IMR-90 (cell line): Measurements from ENCODE around the gene GFRA4. TPM values are rescaled to one million over a fixed set of nuclear protein-coding genes. Genes with fewer than 3 reads are reported as not detected.

Source experiments
- ATAC-seq: fragments of 200-7000 bp; cut with Tn5 transposase; 2 replicates; pipeline ENCODE4 v1.9.1; 2020; ENCODE audit warnings: low read depth, mild to moderate bottlenecking, moderate library complexity
- BruUV-seq: library from RNA; stranded (reverse); fragments of 400-500 nt; replicated peaks from 2 replicates; lab custom pipeline; 2021; lab: Mats Ljungman, UMichigan
- CTCF ChIA-PET: fragments of 300-600 bp; formaldehyde crosslinking; extraction: SDS; loops from one replicate; lab custom pipeline; 2021; ENCODE audit warnings: antibody characterized with exemption; lab: Yijun Ruan, JAX
- POLR2A ChIA-PET: fragments of 300-600 bp; sonication (Branson Sonifier 250); formaldehyde crosslinking; loops from one replicate; lab custom pipeline; 2022; ENCODE audit warnings: antibody characterized with exemption; ENCODE audit not compliant: unreplicated experiment; lab: Charles Lee
- DNase-seq: peaks from one replicate; pipeline ENCODE4 v3.0.0; 2013
- H2AFZ ChIP-seq: replicated peaks from 2 replicates; pipeline ENCODE3; 2013; ENCODE audit warnings: low read length, mild to moderate bottlenecking; ENCODE audit not compliant: poor library complexity
- H2AK5ac ChIP-seq: 2 replicates; pipeline ENCODE4 v1.6.1; 2013; ENCODE audit warnings: low read depth, low read length, inconsistent platforms
- H2AK9ac ChIP-seq: replicated peaks from 2 replicates; pipeline ENCODE3; 2013; ENCODE audit warnings: mild to moderate bottlenecking, low read depth, low read length, moderate library complexity; ENCODE audit not compliant: poor library complexity
- H2BK120ac ChIP-seq: 2 replicates; pipeline ENCODE4 v1.6.1; 2013; ENCODE audit warnings: low read depth, low read length, inconsistent platforms
- H2BK15ac ChIP-seq: 3 replicates; pipeline ENCODE4 v1.6.1; 2013; ENCODE audit warnings: low read depth, low read length, inconsistent platforms
- H2BK20ac ChIP-seq: 2 replicates; pipeline ENCODE4 v1.6.1; 2013; ENCODE audit warnings: low read depth, mild to moderate bottlenecking, inconsistent platforms, low read length, moderate library complexity
- H2BK5ac ChIP-seq: 2 replicates; pipeline ENCODE4 v1.6.1; 2013; ENCODE audit warnings: mild to moderate bottlenecking, low read depth, low read length, inconsistent platforms; ENCODE audit not compliant: poor library complexity, severe bottlenecking
- H3K14ac ChIP-seq: replicated peaks from 2 replicates; pipeline ENCODE4 v1.6.1; 2013; ENCODE audit warnings: low read depth, low read length, inconsistent platforms
- H3K18ac ChIP-seq: 2 replicates; pipeline ENCODE4 v1.6.1; 2013; ENCODE audit warnings: low read depth, low read length, control low read depth
- H3K23ac ChIP-seq: 2 replicates; pipeline ENCODE4 v1.6.1; 2013; ENCODE audit warnings: low read depth, low read length, inconsistent platforms
- H3K27ac ChIP-seq: 2 replicates; pipeline ENCODE4 v1.5.1; 2013; ENCODE audit warnings: mild to moderate bottlenecking, control low read depth, low read length; ENCODE audit not compliant: insufficient read depth
- H3K27me3 ChIP-seq: 2 replicates; pipeline ENCODE4 v1.6.1; 2013; ENCODE audit warnings: low read length; ENCODE audit not compliant: control insufficient read depth, insufficient read depth
- H3K36me3 ChIP-seq: 2 replicates; pipeline ENCODE4 v1.6.1; 2013; ENCODE audit warnings: low read length, mixed read lengths; ENCODE audit not compliant: control insufficient read depth, insufficient read depth
- H3K4ac ChIP-seq: 2 replicates; pipeline ENCODE4 v1.6.1; 2013; ENCODE audit warnings: low read depth, low read length, inconsistent platforms
- H3K4me1 ChIP-seq: 2 replicates; pipeline ENCODE4 v1.6.1; 2013; ENCODE audit warnings: low read length, mixed read lengths; ENCODE audit not compliant: control insufficient read depth, insufficient read depth
- H3K4me2 ChIP-seq: 2 replicates; pipeline ENCODE4 v1.6.1; 2013; ENCODE audit warnings: low read depth, mild to moderate bottlenecking, control low read depth, low read length, moderate library complexity
- H3K4me3 ChIP-seq: 2 replicates; pipeline ENCODE4 v1.5.1; 2013; ENCODE audit warnings: low read depth, mild to moderate bottlenecking, control low read depth, low read length, moderate library complexity; ENCODE audit not compliant: insufficient read depth
- H3K56ac ChIP-seq: 2 replicates; pipeline ENCODE4 v1.6.1; 2013; ENCODE audit warnings: low read length, inconsistent platforms; ENCODE audit not compliant: insufficient read depth; ENCODE audit errors: extremely low read depth
- H3K79me1 ChIP-seq, 2 experiments: 2 replicates each; pipeline ENCODE4 v1.6.1; 2013; ENCODE audit warnings: low read length in 2 of 2, inconsistent platforms in 1 of 2, low read depth in 1 of 2
- H3K9ac ChIP-seq: 2 replicates; pipeline ENCODE4 v1.6.1; 2013; ENCODE audit warnings: low read depth, low read length, control low read depth
- H3K9me1 ChIP-seq: 2 replicates; pipeline ENCODE4 v1.6.1; 2013; ENCODE audit warnings: low read length, inconsistent platforms; ENCODE audit not compliant: insufficient read depth
- H3K9me3 ChIP-seq: 2 replicates; pipeline ENCODE4 v1.6.1; 2013; ENCODE audit warnings: low read length; ENCODE audit not compliant: control insufficient read depth, insufficient read depth
- H4K20me1 ChIP-seq: 2 replicates; pipeline ENCODE4 v1.6.1; 2013; ENCODE audit warnings: low read length, inconsistent platforms; ENCODE audit not compliant: insufficient read depth
- H4K5ac ChIP-seq: 2 replicates; pipeline ENCODE4 v1.6.1; 2013; ENCODE audit warnings: mild to moderate bottlenecking, low read depth, low read length, control low read depth
- H4K8ac ChIP-seq, 2 experiments: 2 replicates each; pipeline ENCODE4 v1.6.1; 2013; ENCODE audit warnings: low read depth in 2 of 2, low read length in 2 of 2, control low read depth in 1 of 2, inconsistent platforms in 1 of 2
- H4K91ac ChIP-seq: 2 replicates; pipeline ENCODE4 v1.6.1; 2013; ENCODE audit warnings: low read depth, low read length, inconsistent platforms; ENCODE audit not compliant: insufficient read depth
- BHLHE40 ChIP-seq: fragments of 150-350 bp; IDR thresholded peaks from 2 replicates; pipeline ENCODE4 v1.6.1; 2016; ENCODE audit warnings: mild to moderate bottlenecking, low read depth, low read length
- CEBPB ChIP-seq: IDR thresholded peaks from 2 replicates; pipeline ENCODE4 v1.6.1; 2012; ENCODE audit warnings: low read depth, low read length, improper control_type of control experiment
- CHD1 ChIP-seq: IDR thresholded peaks from 2 replicates; pipeline ENCODE4 v1.6.1; 2012; ENCODE audit warnings: low read depth, low read length, improper control_type of control experiment
- FOS ChIP-seq: fragments of 150-350 bp; IDR thresholded peaks from 2 replicates; pipeline ENCODE4 v1.6.1; 2016; ENCODE audit warnings: low read depth, low read length
- MAFK ChIP-seq: IDR thresholded peaks from 2 replicates; pipeline ENCODE4 v1.6.1; 2012; ENCODE audit warnings: low read depth, low read length, improper control_type of control experiment
- MAZ ChIP-seq: IDR thresholded peaks from 2 replicates; pipeline ENCODE4 v1.6.1; 2012; ENCODE audit warnings: low read depth, mild to moderate bottlenecking, low read length, improper control_type of control experiment, moderate library complexity, borderline replicate concordance
- MXI1 ChIP-seq: IDR thresholded peaks from 2 replicates; pipeline ENCODE4 v1.6.1; 2012; ENCODE audit warnings: low read depth, mild to moderate bottlenecking, low read length, moderate library complexity, borderline replicate concordance
- NFE2L2 ChIP-seq: fragments of 150-350 bp; IDR thresholded peaks from 2 replicates; pipeline ENCODE4 v1.6.1; 2016; ENCODE audit warnings: low read depth, mild to moderate bottlenecking, low read length
- POLR2A ChIP-seq: IDR thresholded peaks from 2 replicates; pipeline ENCODE4 v1.6.1; 2012; ENCODE audit warnings: mild to moderate bottlenecking, low read depth, low read length
- RAD21 ChIP-seq: IDR thresholded peaks from 2 replicates; pipeline ENCODE4 v1.6.1; 2012; ENCODE audit warnings: low read length, improper control_type of control experiment
- RCOR1 ChIP-seq: IDR thresholded peaks from 2 replicates; pipeline ENCODE4 v1.6.1; 2012; ENCODE audit warnings: mild to moderate bottlenecking, low read length, improper control_type of control experiment; ENCODE audit not compliant: insufficient replicate concordance
- RFX5 ChIP-seq: IDR thresholded peaks from 2 replicates; pipeline ENCODE4 v1.8.0; 2012; ENCODE audit warnings: low read depth, mild to moderate bottlenecking, low read length, moderate library complexity
- SMC3 ChIP-seq: fragments of 150-350 bp; IDR thresholded peaks from 2 replicates; pipeline ENCODE4 v1.6.1; 2016; ENCODE audit warnings: low read depth, mild to moderate bottlenecking, antibody characterized with exemption, low read length, moderate library complexity
- WGBS, 2 experiments: methylation state at CpG; one replicate each; pipeline versions ENCODE4 v1.1.5 to v1.1.7; 2013; ENCODE audit warnings: missing lambda C conversion rate in 2 of 2; ENCODE audit not compliant: insufficient read length in 1 of 2; ENCODE audit errors: extremely low coverage in 2 of 2; 5-methylcytosine and 5-hydroxymethylcytosine counted together
- dilution Hi-C: fragments of 300-500 bp; cut with HindIII; formaldehyde crosslinking; loops from one replicate; pipeline ENCODE4 v1.14.3; 2018; ENCODE audit warnings: low sequenced_read_pairs; ENCODE audit not compliant: unreplicated experiment
- in situ Hi-C: fragments of 300-500 bp; cut with MboI; formaldehyde crosslinking; loops from 3 replicates; pipeline ENCODE4 v1.14.3; 2019; ENCODE audit warnings: low sequenced_read_pairs, inconsistent platforms, mixed read lengths
- intact Hi-C: fragments of 100-400 bp; cut with micrococcal nuclease; formaldehyde crosslinking; loops from 2 replicates; pipeline ENCODE4 v1.10.0; 2022
- polyA plus RNA-seq, 3 experiments: library from polyadenylated mRNA; depleted of rRNA; stranded (reverse); fragments of >200 nt; gene quantifications; 2 replicates each; pipeline ENCODE4 v1.2.3, GENCODE V29; 2012; ENCODE audit warnings: low replicate concordance in 1 of 3
- total RNA-seq: library from RNA; depleted of rRNA; stranded (reverse); fragments of >200 nt; gene quantifications from 2 replicates; pipeline ENCODE4 v1.2.3, GENCODE V29; 2012
- TF ChIP-seq, protein P1 (sequence below): fragments of 150-350 bp; IDR thresholded peaks from 2 replicates; pipeline ENCODE4 v1.6.1; 2017; ENCODE audit warnings: mild to moderate bottlenecking, antibody characterized with exemption, low read length, low read depth
- TF ChIP-seq, protein P2 (sequence below): fragments of 150-350 bp; IDR thresholded peaks from 2 replicates; pipeline ENCODE4 v1.6.1; 2016; ENCODE audit warnings: low read depth, mild to moderate bottlenecking, low read length, moderate library complexity, borderline replicate concordance
- TF ChIP-seq, protein P3 (sequence below): conservative IDR thresholded peaks from 2 replicates; pipeline ENCODE4 v1.5.1; 2012; ENCODE audit warnings: mild to moderate bottlenecking, low read depth, low read length, improper control_type of control experiment

GFRA4 gene
- total and polyA plus RNA-seq, 2 of the 4 experiments (the other 2 are of a cell fraction), result not detected

DNA sequence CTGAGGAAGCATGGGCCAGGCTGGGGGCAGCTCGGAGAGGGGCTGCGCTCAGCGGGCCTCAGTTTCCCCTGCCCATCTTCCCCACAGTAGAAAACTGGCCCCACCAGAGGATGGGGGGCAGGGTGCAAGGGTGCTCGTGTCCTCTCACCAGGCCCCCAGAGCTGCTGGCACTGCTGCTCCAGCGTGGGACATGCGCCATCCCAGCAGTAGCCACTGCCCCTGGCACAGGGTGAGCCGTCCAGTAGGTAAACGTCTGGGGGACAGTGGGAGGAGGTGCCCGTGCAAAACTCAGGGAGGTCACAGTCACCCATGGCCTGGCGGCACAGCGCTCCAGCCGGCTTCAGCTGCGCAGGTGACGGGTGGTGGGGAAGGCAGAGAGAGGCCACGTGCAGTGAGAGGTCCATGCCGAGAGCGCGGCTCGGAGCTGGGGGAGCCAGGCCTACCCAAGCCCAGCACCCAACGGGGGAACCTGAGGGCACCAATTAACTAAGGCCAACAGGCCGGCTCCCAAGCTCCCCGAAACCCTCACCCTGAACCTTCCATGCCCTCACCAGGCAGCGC lies 8.9 kb upstream of the GFRA4 start:
- Histone ChIP-seq H3K36me3 (no peaks in the 10 kb centered on the region), H2BK5ac (no peak overlapping the region), H2AK5ac (no peak overlapping the region), H3K4me2 (no peak overlapping the region), H3K79me1 (no peaks in the 10 kb centered on the region), H2AFZ (peak overlapping the region; percentile 32), H4K5ac (no peak overlapping the region), H2AK9ac (no peak overlapping the region), H3K18ac (no peak overlapping the region), H3K27ac (no peak overlapping the region), H2BK20ac (no peak overlapping the region), H3K56ac (no peak overlapping the region), H4K91ac (no peak overlapping the region), H3K9me1 (no peaks in the 10 kb centered on the region), H3K4ac (no peak overlapping the region), H4K20me1 (no peaks in the 10 kb centered on the region), H4K8ac (no peak overlapping the region), H3K9me3 (no peaks in the 10 kb centered on the region), H3K9ac (no peak overlapping the region), H3K4me1 (peaks cover 5% of the 10 kb centered on the region; the same call in 1 of the 2 replicates), H2BK15ac (no peak overlapping the region), H3K14ac (no peak overlapping the region), H3K23ac (no peak overlapping the region), H2BK120ac (no peak overlapping the region), H3K4me3 (no peak overlapping the region), H3K27me3 (peaks cover 56% of the 10 kb centered on the region)
- in situ Hi-C loops, result no loop called here
- intact Hi-C loops, result loop anchor here (10.0 kb wide), 1 partner anchor 413 kb away; no protein-coding TSS in a partner anchor
- TF ChIP-seq RCOR1 (no peak), MXI1 (no peak), CHD1 (no peak), NFE2L2 (no peak), POLR2A (no peak), RFX5 (no peak), RAD21 (no peak), MAZ (no peak), SMC3 (no peak), CEBPB (no peak), BHLHE40 (no peak), FOS (no peak), MAFK (no peak)
- TF ChIP-seq, protein P1, sequence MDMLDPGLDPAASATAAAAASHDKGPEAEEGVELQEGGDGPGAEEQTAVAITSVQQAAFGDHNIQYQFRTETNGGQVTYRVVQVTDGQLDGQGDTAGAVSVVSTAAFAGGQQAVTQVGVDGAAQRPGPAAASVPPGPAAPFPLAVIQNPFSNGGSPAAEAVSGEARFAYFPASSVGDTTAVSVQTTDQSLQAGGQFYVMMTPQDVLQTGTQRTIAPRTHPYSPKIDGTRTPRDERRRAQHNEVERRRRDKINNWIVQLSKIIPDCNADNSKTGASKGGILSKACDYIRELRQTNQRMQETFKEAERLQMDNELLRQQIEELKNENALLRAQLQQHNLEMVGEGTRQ, result no peak
- TF ChIP-seq, protein P2, sequence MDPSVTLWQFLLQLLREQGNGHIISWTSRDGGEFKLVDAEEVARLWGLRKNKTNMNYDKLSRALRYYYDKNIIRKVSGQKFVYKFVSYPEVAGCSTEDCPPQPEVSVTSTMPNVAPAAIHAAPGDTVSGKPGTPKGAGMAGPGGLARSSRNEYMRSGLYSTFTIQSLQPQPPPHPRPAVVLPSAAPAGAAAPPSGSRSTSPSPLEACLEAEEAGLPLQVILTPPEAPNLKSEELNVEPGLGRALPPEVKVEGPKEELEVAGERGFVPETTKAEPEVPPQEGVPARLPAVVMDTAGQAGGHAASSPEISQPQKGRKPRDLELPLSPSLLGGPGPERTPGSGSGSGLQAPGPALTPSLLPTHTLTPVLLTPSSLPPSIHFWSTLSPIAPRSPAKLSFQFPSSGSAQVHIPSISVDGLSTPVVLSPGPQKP, result no peak
- TF ChIP-seq, protein P3, sequence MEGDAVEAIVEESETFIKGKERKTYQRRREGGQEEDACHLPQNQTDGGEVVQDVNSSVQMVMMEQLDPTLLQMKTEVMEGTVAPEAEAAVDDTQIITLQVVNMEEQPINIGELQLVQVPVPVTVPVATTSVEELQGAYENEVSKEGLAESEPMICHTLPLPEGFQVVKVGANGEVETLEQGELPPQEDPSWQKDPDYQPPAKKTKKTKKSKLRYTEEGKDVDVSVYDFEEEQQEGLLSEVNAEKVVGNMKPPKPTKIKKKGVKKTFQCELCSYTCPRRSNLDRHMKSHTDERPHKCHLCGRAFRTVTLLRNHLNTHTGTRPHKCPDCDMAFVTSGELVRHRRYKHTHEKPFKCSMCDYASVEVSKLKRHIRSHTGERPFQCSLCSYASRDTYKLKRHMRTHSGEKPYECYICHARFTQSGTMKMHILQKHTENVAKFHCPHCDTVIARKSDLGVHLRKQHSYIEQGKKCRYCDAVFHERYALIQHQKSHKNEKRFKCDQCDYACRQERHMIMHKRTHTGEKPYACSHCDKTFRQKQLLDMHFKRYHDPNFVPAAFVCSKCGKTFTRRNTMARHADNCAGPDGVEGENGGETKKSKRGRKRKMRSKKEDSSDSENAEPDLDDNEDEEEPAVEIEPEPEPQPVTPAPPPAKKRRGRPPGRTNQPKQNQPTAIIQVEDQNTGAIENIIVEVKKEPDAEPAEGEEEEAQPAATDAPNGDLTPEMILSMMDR, result no peak
- ATAC-seq (no peak), DNase-seq (no peak)
- dilution Hi-C loops, result no loop called here
- ChIA-PET POLR2A (no interaction called here), CTCF (interaction anchor here (0.9 kb wide), 1 partner anchor 39 kb away, joined by 5 read pairs; no protein-coding TSS in a partner anchor)
- WGBS, 2 experiments, result 42% methylated on average over 6 of the region's 23 CpGs; no CpG with 5 or more reads in 1 of the 2 experiments
- no TSS peak for BruUV-seq
